ENCODE measurements around the gene GTF3C1.

The GTF3C1 gene

GRCh38 chr16:27482397-27483087 lies 67.2 kb downstream of the GTF3C1 start:
- DNase-seq, result no peak

GRCh38 chr16:27481282-27481934 lies 68.3 kb downstream of the GTF3C1 start:
- DNase-seq, result no peak

- no peak for DNase-seq
These were observed 69.0 kb downstream of the GTF3C1 start for GRCh38 chr16:27480761-27481160.

- DNase-seq, result no peak
These were observed 73.5 kb downstream of the GTF3C1 start for GRCh38 chr16:27476240-27476639.

GRCh38 chr16:27475561-27475960 lies 74.2 kb downstream of the GTF3C1 start:
- no peak for DNase-seq

GRCh38 chr16:27474921-27475320 lies 74.8 kb downstream of the GTF3C1 start:
- no peak for DNase-seq

GRCh38 chr16:27474041-27474440 lies 75.7 kb downstream of the GTF3C1 start:
- DNase-seq, result no peak

- DNase-seq, result no peak
These were observed 76.4 kb downstream of the GTF3C1 start for GRCh38 chr16:27473101-27473900.

GRCh38 chr16:27472091-27473020 lies 77.4 kb downstream of the GTF3C1 start:
- no peak for DNase-seq

GRCh38 chr16:27471661-27472060 lies 78.1 kb downstream of the GTF3C1 start:
- no peak for DNase-seq

GRCh38 chr16:27470567-27471431 lies 78.9 kb downstream of the GTF3C1 start:
- DNase-seq, result no peak

- DNase-seq, result no peak
These were observed 80.7 kb downstream of the GTF3C1 start for GRCh38 chr16:27468941-27469531.

GRCh38 chr16:27465483-27465879 lies 84.2 kb downstream of the GTF3C1 start:
- DNase-seq, result no peak

- DNase-seq, result no peak
These were observed 84.9 kb downstream of the GTF3C1 start for GRCh38 chr16:27464626-27465482.

- DNase-seq, result no peak
These were observed 85.7 kb downstream of the GTF3C1 start for GRCh38 chr16:27463741-27464591.

GRCh38 chr16:27462846-27463682 lies 86.6 kb downstream of the GTF3C1 start:
- DNase-seq, result no peak

- no peak for DNase-seq
These were observed 87.4 kb downstream of the GTF3C1 start for GRCh38 chr16:27462200-27462845.
